Measurements from ENCODE around the gene RNASE4.
"Not testable (repeated sequence)": the region's sequence is repeated elsewhere in the genome, so short reads cannot be mapped to it uniquely, and the experiment has no call there.

The RNASE4 gene

GRCh38 chr14:20659336-20659735, 25.0 kb upstream of the RNASE4 start:
- Histone ChIP-seq H3K4me3 (no peak overlapping the region), H3K4me1 (peaks cover 0 to 12% (median 10%) of the 10 kb centered on the region in 4 donors), H3K27me3 (peaks cover 0 to 77% of the 10 kb centered on the region in 2 donors), H3K27ac (no peak overlapping the region), H3K36me3 (no peaks in the 10 kb centered on the region), H3K9me3 (no peaks in the 10 kb centered on the region)
- no peak for TF ChIP-seq CTCF (IDR thresholded peaks at IDR 0.05)
- no peak for DNase-seq
- intact Hi-C loops (cut with DNase I; ENCODE audit: low total_unique reads): no loop called here

GRCh38 chr14:20659813-20660395, 24.5 kb upstream of the RNASE4 start:
- intact Hi-C loops (cut with DNase I; ENCODE audit: low total_unique reads): no loop called here
- DNase-seq: no peak
- no peak overlapping the region for H3K4me3 ChIP-seq
- H3K4me1 ChIP-seq: peaks cover 0 to 12% (median 10%) of the 10 kb centered on the region in 4 donors
- no peak overlapping the region for H3K27ac ChIP-seq
- no peak for TF ChIP-seq CTCF (IDR thresholded peaks at IDR 0.05)
- H3K27me3 ChIP-seq: peaks cover 0 to 80% of the 10 kb centered on the region in 2 donors
- H3K9me3 ChIP-seq: no peaks in the 10 kb centered on the region
- H3K36me3 ChIP-seq: no peaks in the 10 kb centered on the region

GRCh38 chr14:20661197-20661596, 23.2 kb upstream of the RNASE4 start:
- Histone ChIP-seq H3K9me3 (no peaks in the 10 kb centered on the region), H3K4me1 (peaks cover 0 to 12% (median 10%) of the 10 kb centered on the region in 4 donors), H3K27ac (no peak overlapping the region), H3K4me3 (no peak overlapping the region), H3K36me3 (no peaks in the 10 kb centered on the region), H3K27me3 (peaks cover 0 to 73% of the 10 kb centered on the region in 2 donors)
- no peak for TF ChIP-seq CTCF (IDR thresholded peaks at IDR 0.05)
- DNase-seq: no peak
- intact Hi-C loops (cut with DNase I; ENCODE audit: low total_unique reads): no loop called here

- peak; percentile 34 to 52 for TF ChIP-seq CTCF (IDR thresholded peaks at IDR 0.05)
- peaks cover 0 to 53% of the 10 kb centered on the region in 2 donors for H3K27me3 ChIP-seq
- no peaks in the 10 kb centered on the region for H3K36me3 ChIP-seq
- H3K9me3 ChIP-seq: no peaks in the 10 kb centered on the region
- peak overlapping the region; percentile 22 to 39 for H3K4me3 ChIP-seq
- H3K4me1 ChIP-seq: peaks cover 0 to 12% (median 10%) of the 10 kb centered on the region in 4 donors
- peak; percentile 50 to 75 for DNase-seq
- intact Hi-C loops (cut with DNase I; ENCODE audit: low total_unique reads): no loop called here
- no peak overlapping the region for H3K27ac ChIP-seq
Measured at GRCh38 chr14:20662968-20663732, 21.2 kb upstream of the RNASE4 start.

- Histone ChIP-seq H3K4me1 (peaks cover 0 to 12% (median 10%) of the 10 kb centered on the region in 4 donors), H3K27me3 (peaks cover 0 to 25% of the 10 kb centered on the region in 2 donors)
- H3K27ac ChIP-seq; H3K36me3 ChIP-seq; intact Hi-C loops (cut with DNase I; ENCODE audit: low total_unique reads); H3K9me3 ChIP-seq; DNase-seq; H3K4me3 ChIP-seq: not testable (repeated sequence)
Measured at GRCh38 chr14:20666400-20666961, 17.9 kb upstream of the RNASE4 start.

- no peak overlapping the region for H3K4me3 ChIP-seq
- DNase-seq: no peak
- peaks cover 0 to 10% (median 9%) of the 10 kb centered on the region in 4 donors for H3K4me1 ChIP-seq
- no peaks in the 10 kb centered on the region for H3K36me3 ChIP-seq
- no peak for TF ChIP-seq CTCF (IDR thresholded peaks at IDR 0.05)
- intact Hi-C loops (cut with DNase I; ENCODE audit: low total_unique reads): no loop called here
- no peaks in the 10 kb centered on the region for H3K9me3 ChIP-seq
- H3K27ac ChIP-seq: no peak overlapping the region
- peaks cover 0 to 20% of the 10 kb centered on the region in 2 donors for H3K27me3 ChIP-seq
Measured at GRCh38 chr14:20667957-20668356, 16.4 kb upstream of the RNASE4 start.
